H9 (cell line): ENCODE measurements around the gene SLC23A1. TPM values are rescaled to one million over a fixed set of nuclear protein-coding genes. Genes with fewer than 3 reads are reported as not detected.

Source experiments
- DNase-seq: peaks from one replicate; pipeline ENCODE4 v3.0.0-alpha.2; 2017
- H2AFZ ChIP-seq: one replicate; pipeline ENCODE4 v1.6.1; 2013; ENCODE audit warnings: mild to moderate bottlenecking, low read length, control low read depth, moderate library complexity
- H2AK5ac ChIP-seq: 2 replicates; pipeline ENCODE4 v1.6.1; 2013; ENCODE audit warnings: low read length, control low read depth, mixed read lengths; ENCODE audit not compliant: insufficient read length
- H2BK120ac ChIP-seq: one replicate; pipeline ENCODE4 v1.6.1; 2013; ENCODE audit warnings: low read depth, mild to moderate bottlenecking, low read length, control low read depth, inconsistent platforms; ENCODE audit not compliant: poor library complexity, severe bottlenecking
- H2BK12ac ChIP-seq: 2 replicates; pipeline ENCODE4 v1.6.1; 2013; ENCODE audit warnings: low read length, control low read depth, mixed read lengths, low read depth; ENCODE audit not compliant: insufficient read length
- H2BK15ac ChIP-seq: 2 replicates; pipeline ENCODE4 v1.6.1; 2013; ENCODE audit warnings: low read depth, low read length, control low read depth
- H2BK20ac ChIP-seq: one replicate; pipeline ENCODE4 v1.6.1; 2013; ENCODE audit warnings: low read depth, mild to moderate bottlenecking, low read length, control low read depth, inconsistent platforms; ENCODE audit not compliant: poor library complexity, severe bottlenecking
- H2BK5ac ChIP-seq: 2 replicates; pipeline ENCODE4 v1.6.1; 2013; ENCODE audit warnings: low read length, control low read depth, mixed read lengths; ENCODE audit not compliant: insufficient read length
- H3K14ac ChIP-seq: 2 replicates; pipeline ENCODE4 v1.6.1; 2013; ENCODE audit warnings: low read length, control low read depth; ENCODE audit not compliant: insufficient read depth
- H3K18ac ChIP-seq: 2 replicates; pipeline ENCODE4 v1.6.1; 2013; ENCODE audit warnings: low read depth, mild to moderate bottlenecking, mixed read lengths, low read length, control low read depth; ENCODE audit not compliant: insufficient read length
- H3K23ac ChIP-seq: 2 replicates; pipeline ENCODE4 v1.6.1; 2013; ENCODE audit warnings: low read length, control low read depth, mixed read lengths, low read depth; ENCODE audit not compliant: insufficient read length
- H3K23me2 ChIP-seq: 2 replicates; pipeline ENCODE4 v1.6.1; 2013; ENCODE audit warnings: low read depth, mild to moderate bottlenecking, mixed read lengths, low read length, control low read depth; ENCODE audit not compliant: insufficient read length, poor library complexity, severe bottlenecking
- H3K27ac ChIP-seq: 2 replicates; pipeline ENCODE4 v1.5.1; 2013; ENCODE audit warnings: low read length, control low read depth, mixed read lengths, low read depth; ENCODE audit not compliant: insufficient read length
- H3K27me3 ChIP-seq: 2 replicates; pipeline ENCODE4 v1.6.1; 2013; ENCODE audit warnings: low read length, control low read depth, inconsistent platforms; ENCODE audit not compliant: insufficient read depth
- H3K4ac ChIP-seq: 2 replicates; pipeline ENCODE4 v1.6.1; 2013; ENCODE audit warnings: low read depth, mild to moderate bottlenecking, control low read depth, inconsistent platforms, low read length, moderate library complexity
- H3K4me1 ChIP-seq: 2 replicates; pipeline ENCODE4 v1.6.1; 2013; ENCODE audit warnings: low read length, control low read depth, inconsistent platforms; ENCODE audit not compliant: insufficient read depth
- H3K4me2 ChIP-seq: 2 replicates; pipeline ENCODE4 v1.6.1; 2013; ENCODE audit warnings: low read length, control low read depth, mixed read lengths; ENCODE audit not compliant: insufficient read length, insufficient read depth
- H3K56ac ChIP-seq: 2 replicates; pipeline ENCODE4 v1.6.1; 2013; ENCODE audit warnings: low read depth, mild to moderate bottlenecking, mixed read lengths, low read length, control low read depth; ENCODE audit not compliant: insufficient read length
- H3K79me1 ChIP-seq: 2 replicates; pipeline ENCODE4 v1.6.1; 2013; ENCODE audit warnings: low read depth, mild to moderate bottlenecking, moderate library complexity, low read length, control low read depth, inconsistent platforms; ENCODE audit not compliant: insufficient read depth, poor library complexity, severe bottlenecking
- H3K79me2 ChIP-seq: 2 replicates; pipeline ENCODE4 v1.6.1; 2013; ENCODE audit warnings: low read length, control low read depth, inconsistent platforms; ENCODE audit not compliant: insufficient read depth
- H3K9ac ChIP-seq: 2 replicates; pipeline ENCODE4 v1.6.1; 2013; ENCODE audit warnings: low read length, control low read depth, mixed read lengths; ENCODE audit not compliant: insufficient read length; ENCODE audit errors: extremely low read depth
- H3K9me3 ChIP-seq: one replicate; pipeline ENCODE4 v1.6.1; 2013; ENCODE audit warnings: low read depth, low read length, inconsistent platforms; ENCODE audit not compliant: control insufficient read depth
- H3T11ph ChIP-seq: one replicate; pipeline ENCODE4 v1.6.1; 2013; ENCODE audit warnings: mild to moderate bottlenecking, low read length, control low read depth, inconsistent platforms
- H4K20me1 ChIP-seq: one replicate; pipeline ENCODE4 v1.6.1; 2013; ENCODE audit not compliant: control insufficient read depth, insufficient read length, insufficient read depth
- H4K5ac ChIP-seq: 2 replicates; pipeline ENCODE4 v1.6.1; 2013; ENCODE audit warnings: low read depth, mild to moderate bottlenecking, mixed read lengths, low read length, control low read depth; ENCODE audit not compliant: insufficient read length
- H4K8ac ChIP-seq: replicated peaks from 2 replicates; pipeline ENCODE4 v1.6.1; 2013; ENCODE audit warnings: low read length, control low read depth, mixed read lengths, low read depth; ENCODE audit not compliant: insufficient read length
- H4K91ac ChIP-seq: 2 replicates; pipeline ENCODE4 v1.6.1; 2013; ENCODE audit warnings: low read depth, mild to moderate bottlenecking, moderate library complexity, mixed read lengths, low read length, control low read depth; ENCODE audit not compliant: insufficient read length
- H3K27ac Mint-ChIP-seq, 3 experiments: 2 replicates in 2 of 3; 3 replicates in 1 of 3; pipeline ENCODE4 v1.8.0; 2020 to 2021; ENCODE audit warnings: mixed read lengths in 3 of 3, mild to moderate bottlenecking in 1 of 3, moderate library complexity in 1 of 3
- H3K27me3 Mint-ChIP-seq: 2 replicates; pipeline ENCODE4 v1.8.0; 2021; ENCODE audit warnings: low read depth, mild to moderate bottlenecking, moderate library complexity, mixed read lengths
- H3K36me3 Mint-ChIP-seq, 3 experiments: 2 replicates in 2 of 3; 3 replicates in 1 of 3; pipeline ENCODE4 v1.8.0; 2020 to 2021; ENCODE audit warnings: low read depth in 3 of 3, mixed read lengths in 3 of 3; ENCODE audit not compliant: insufficient read depth in 1 of 3
- H3K4me1 Mint-ChIP-seq, 2 experiments: 2 replicates each; pipeline ENCODE4 v1.8.0; 2020; ENCODE audit warnings: mixed read lengths in 2 of 2
- H3K4me3 Mint-ChIP-seq, 2 experiments: 2 replicates in 1 of 2; 3 replicates in 1 of 2; pipeline ENCODE4 v1.8.0; 2020 to 2021; ENCODE audit warnings: mild to moderate bottlenecking in 2 of 2, mixed read lengths in 2 of 2, moderate library complexity in 1 of 2
- H3K9me3 Mint-ChIP-seq, 2 experiments: 2 replicates in 1 of 2; 3 replicates in 1 of 2; pipeline ENCODE4 v1.8.0; 2020; ENCODE audit warnings: mild to moderate bottlenecking in 2 of 2, mixed read lengths in 2 of 2, moderate library complexity in 1 of 2
- CTCF ChIP-seq: fragments of 200-600 bp; sonication (generic); conservative IDR thresholded peaks from 3 replicates; pipeline ENCODE4 v1.8.0; 2021; ENCODE audit warnings: antibody characterized with exemption, mild to moderate bottlenecking
- WGBS: extraction: QIAGEN DNeasy Blood & Tissue Kit; methylation state at CpG from one replicate; pipeline ENCODE4 v1.1.7; 2013; ENCODE audit warnings: missing lambda C conversion rate, low lambda C conversion rate, mixed read lengths; ENCODE audit not compliant: insufficient read length; ENCODE audit errors: extremely low coverage; 5-methylcytosine and 5-hydroxymethylcytosine counted together
- total RNA-seq: library from RNA; stranded (reverse); gene quantifications from 2 replicates; pipeline ENCODE4 v1.2.1, GENCODE V29; 2021

Gene SLC23A1
- total RNA-seq, 1 experiment from 2014 or later, result not detected

DNA sequence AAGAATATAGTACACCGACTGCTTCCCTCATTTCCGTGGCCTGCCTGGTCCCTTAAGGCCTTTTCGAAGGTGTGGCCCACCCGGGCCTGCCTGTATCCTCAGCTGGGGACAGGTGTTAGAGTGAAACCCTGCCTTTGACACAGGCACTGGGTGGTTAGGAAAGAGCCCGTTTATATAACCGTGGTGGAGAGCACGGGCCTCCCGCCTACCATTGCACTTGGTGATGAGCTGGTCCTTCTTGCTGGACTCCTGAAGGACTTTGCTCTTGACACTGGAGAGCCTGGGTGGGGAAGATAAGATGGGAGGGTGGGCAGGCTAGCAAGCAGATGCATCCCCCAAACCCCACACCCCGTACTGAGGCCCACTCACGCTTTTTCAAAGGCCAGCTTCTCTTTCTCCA lies 18.4 kb upstream of the SLC23A1 start:
- Histone ChIP-seq H3K4me1 (peaks cover 2% of the 10 kb centered on the region; the same call in 1 of the 2 replicates), H3K18ac (no peak overlapping the region), H2BK20ac (no peak overlapping the region), H4K20me1 (no peaks in the 10 kb centered on the region), H3K14ac (no peak overlapping the region), H3T11ph (no peak overlapping the region), H2BK12ac (no peak overlapping the region), H3K9ac (no peak overlapping the region), H3K23ac (no peak overlapping the region), H3K23me2 (no peaks in the 10 kb centered on the region), H2BK5ac (no peak overlapping the region), H3K27ac (no peak overlapping the region), H2BK15ac (no peak overlapping the region), H3K9me3 (no peaks in the 10 kb centered on the region), H3K4ac (no peak overlapping the region), H4K8ac (no peak overlapping the region), H4K5ac (no peak overlapping the region), H3K79me2 (no peaks in the 10 kb centered on the region), H2BK120ac (no peak overlapping the region), H2AK5ac (no peak overlapping the region), H3K79me1 (no peaks in the 10 kb centered on the region), H3K27me3 (no peaks in the 10 kb centered on the region), H2AFZ (no peak overlapping the region), H3K56ac (no peak overlapping the region), H3K4me2 (no peak overlapping the region), H4K91ac (no peak overlapping the region)
- H3K9me3 Mint-ChIP-seq, result no peaks in the 10 kb centered on the region
- no peak for DNase-seq
- H3K27ac Mint-ChIP-seq, result no peak overlapping the region
- no CpG with 5 or more reads among the region's 10 CpGs for WGBS
- H3K4me1 Mint-ChIP-seq, result peaks cover 22 to 26% of the 10 kb centered on the region in 2 experiments
- H3K27me3 Mint-ChIP-seq, result no peaks in the 10 kb centered on the region
- H3K36me3 Mint-ChIP-seq, result peaks cover 4 to 26% (median 16%) of the 10 kb centered on the region in 3 experiments
- no peak overlapping the region for H3K4me3 Mint-ChIP-seq
- TF ChIP-seq CTCF, result no peak
